Left ventricle myocardium inferior (tissue), 1 donor: ENCODE measurements around the gene LCK. TPM values are rescaled to one million over a fixed set of nuclear protein-coding genes. Genes with fewer than 3 reads are reported as not detected.

Source experiments
- DNase-seq: peaks from one replicate; pipeline ENCODE4 v3.0.0-alpha.2; 2020
- H3K27ac ChIP-seq: fragments of 200-600 bp; replicated peaks from 2 replicates; pipeline ENCODE4 v1.8.0; 2021
- H3K27me3 ChIP-seq: fragments of 200-600 bp; 2 replicates; pipeline ENCODE4 v1.8.0; 2021; ENCODE audit warnings: low read depth
- H3K36me3 ChIP-seq: fragments of 200-600 bp; 2 replicates; pipeline ENCODE4 v1.8.0; 2021
- H3K4me1 ChIP-seq: fragments of 200-600 bp; 2 replicates; pipeline ENCODE4 v1.8.0; 2021
- H3K4me3 ChIP-seq: fragments of 200-600 bp; 2 replicates; pipeline ENCODE4 v1.8.0; 2021; ENCODE audit warnings: mild to moderate bottlenecking, moderate library complexity
- H3K9me3 ChIP-seq: fragments of 200-600 bp; replicated peaks from 2 replicates; pipeline ENCODE4 v1.8.0; 2021
- CTCF ChIP-seq: fragments of 200-600 bp; IDR thresholded peaks from 2 replicates; pipeline ENCODE4 v1.8.0; 2021; ENCODE audit warnings: antibody characterized with exemption, mild to moderate bottlenecking, borderline replicate concordance
- intact Hi-C: fragments of 100-400 bp; cut with micrococcal nuclease; formaldehyde crosslinking; loops from one replicate; pipeline ENCODE4 v1.11.0; 2022
- total RNA-seq: library from RNA; stranded (reverse); fragmentation: NEBNext Ultra II Directional; extraction: Animal tissue kit (Norgen Biotek cat#: 25700); gene quantifications from one replicate; pipeline ENCODE4 v1.2.1, GENCODE V29; 2021
- donor health status: DM: no; HTN: yes; CAD: no; lungs with severe emphysema.

Gene LCK
- total RNA-seq, 1 donor from 2014 or later, result 0.63 TPM

GRCh38 chr1:32333251-32333963 is 82.3 kb downstream of the LCK start:
- H3K4me1 ChIP-seq, result peaks cover 42% of the 10 kb centered on the region
- intact Hi-C loops, result no loop called here
- TF ChIP-seq CTCF, result no peak
- H3K27me3 ChIP-seq, result no peaks in the 10 kb centered on the region
- peaks cover 51% of the 10 kb centered on the region for H3K36me3 ChIP-seq
- H3K9me3 ChIP-seq, result no peaks in the 10 kb centered on the region
- no peak for DNase-seq
- no peak overlapping the region for H3K4me3 ChIP-seq
- H3K27ac ChIP-seq, result no peak overlapping the region

GRCh38 chr1:32334274-32334861 is 83.3 kb downstream of the LCK start:
- intact Hi-C loops, result no loop called here
- DNase-seq, result no peak
- H3K36me3 ChIP-seq, result peaks cover 42% of the 10 kb centered on the region
- peaks cover 50% of the 10 kb centered on the region for H3K4me1 ChIP-seq
- peak overlapping the region; percentile 73 for H3K4me3 ChIP-seq
- H3K9me3 ChIP-seq, result no peaks in the 10 kb centered on the region
- H3K27me3 ChIP-seq, result no peaks in the 10 kb centered on the region
- no peak for TF ChIP-seq CTCF
- peak overlapping the region; percentile 79 for H3K27ac ChIP-seq

- intact Hi-C loops, result no loop called here
- peak; percentile 56 for DNase-seq
These were observed 83.9 kb downstream of the LCK start for GRCh38 chr1:32334864-32335534.

GRCh38 chr1:32335535-32335789 is 84.4 kb downstream of the LCK start:
- TF ChIP-seq CTCF, result no peak
- Histone ChIP-seq H3K4me3 (peak overlapping the region; percentile 73), H3K4me1 (peaks cover 50% of the 10 kb centered on the region), H3K9me3 (no peaks in the 10 kb centered on the region), H3K27ac (peak overlapping the region; percentile 79), H3K27me3 (no peaks in the 10 kb centered on the region), H3K36me3 (peaks cover 31% of the 10 kb centered on the region)
- intact Hi-C loops, result no loop called here
- no peak for DNase-seq

More at GRCh38 chr1:32334864-32335534, 83.9 kb downstream of the LCK start:
- Histone ChIP-seq H3K27me3 (no peaks in the 10 kb centered on the region), H3K4me3 (peak overlapping the region; percentile 73), H3K4me1 (peaks cover 50% of the 10 kb centered on the region), H3K36me3 (peaks cover 35% of the 10 kb centered on the region), H3K27ac (peak overlapping the region; percentile 79), H3K9me3 (no peaks in the 10 kb centered on the region)
- peak; percentile 84 for TF ChIP-seq CTCF

Other genes starting within 250 kb of the LCK start
- 58.2 TPM for gene KHDRBS1, start 237.4 kb upstream of the LCK start, total RNA-seq
- gene TMEM39B, start 178.3 kb upstream of the LCK start, total RNA-seq, result 5.8 TPM
- gene KPNA6, start 143.2 kb upstream of the LCK start, total RNA-seq, result 75.9 TPM
- gene TXLNA, start 71.6 kb upstream of the LCK start, total RNA-seq, result 17.2 TPM
- 16.7 TPM for gene CCDC28B, start 50.7 kb upstream of the LCK start, total RNA-seq
- 0.71 TPM for gene IQCC, start 45.6 kb upstream of the LCK start, total RNA-seq
- not detected for gene DCDC2B, start 42.2 kb upstream of the LCK start, total RNA-seq
- gene TMEM234, start 28.9 kb upstream of the LCK start, total RNA-seq, result 10.9 TPM
- 91.1 TPM for gene EIF3I, start 28.9 kb upstream of the LCK start, total RNA-seq
- gene FAM167B, start 4.0 kb upstream of the LCK start, total RNA-seq, result 7.9 TPM
- 40.4 TPM for gene HDAC1, start 40.8 kb downstream of the LCK start, total RNA-seq
- gene MARCKSL1, start 85.0 kb downstream of the LCK start, total RNA-seq, result 10.0 TPM
- 2.1 TPM for gene FAM229A, start 111.2 kb downstream of the LCK start, total RNA-seq
- 2.1 TPM for gene TSSK3, start 111.3 kb downstream of the LCK start, total RNA-seq
- gene BSDC1, start 143.2 kb downstream of the LCK start, total RNA-seq, result 44.9 TPM
- gene ZBTB8B, start 213.8 kb downstream of the LCK start, total RNA-seq, result 0.03 TPM